GM18505 (cell line): ENCODE data around the gene RPRD1B.
A peak's percentile ranks its signal among the peaks of the same experiment; 100 is the strongest.

Experiments
- ATAC-seq: cut with Tn5 transposase; IDR thresholded peaks from one replicate; pipeline ENCODE4 v1.9.1; 2021; ENCODE audit not compliant: unreplicated experiment
- POLR2A ChIP-seq: IDR thresholded peaks from 4 replicates; pipeline ENCODE4 v1.6.1; 2011; ENCODE audit warnings: borderline replicate concordance; ENCODE audit not compliant: insufficient read depth, insufficient read length; ENCODE audit errors: extremely low read depth

The RPRD1B gene

GRCh38 chr20:38011696-38012095 is 21.9 kb upstream of the RPRD1B start:
- TF ChIP-seq POLR2A, result no peak
- no peak for ATAC-seq

GRCh38 chr20:38012332-38012731 is 21.2 kb upstream of the RPRD1B start:
- ATAC-seq, result no peak
- no peak for TF ChIP-seq POLR2A

GRCh38 chr20:38013887-38014286 is 19.7 kb upstream of the RPRD1B start:
- no peak for ATAC-seq
- TF ChIP-seq POLR2A, result no peak

- no peak for TF ChIP-seq POLR2A
- ATAC-seq, result no peak
These were observed 15.6 kb upstream of the RPRD1B start for GRCh38 chr20:38017959-38018358.

- TF ChIP-seq POLR2A, result no peak
- ATAC-seq, result no peak
These were observed 15.2 kb upstream of the RPRD1B start for GRCh38 chr20:38018385-38018784.

- no peak for ATAC-seq
- no peak for TF ChIP-seq POLR2A
These were observed 12.3 kb upstream of the RPRD1B start for GRCh38 chr20:38021087-38021772.

GRCh38 chr20:38023181-38024001 is 10.2 kb upstream of the RPRD1B start:
- no peak for ATAC-seq

GRCh38 chr20:38024496-38024895 is 9.1 kb upstream of the RPRD1B start:
- no peak for ATAC-seq
- no peak for TF ChIP-seq POLR2A

More at GRCh38 chr20:38023181-38024001, 10.2 kb upstream of the RPRD1B start:
- no peak for TF ChIP-seq POLR2A

- no peak for ATAC-seq
- TF ChIP-seq POLR2A, result no peak
These were observed 4.1 kb upstream of the RPRD1B start for GRCh38 chr20:38029453-38029852.

- no peak for TF ChIP-seq POLR2A
- no peak for ATAC-seq
These were observed 1.6 kb upstream of the RPRD1B start for GRCh38 chr20:38031957-38032356.

GRCh38 chr20:38032585-38033329 is 789 bp upstream of the RPRD1B start:
- peak; percentile 45 for ATAC-seq
- no peak for TF ChIP-seq POLR2A

- no peak for TF ChIP-seq POLR2A
- ATAC-seq, result no peak
These were observed 633 bp downstream of the RPRD1B start for GRCh38 chr20:38034108-38034649.

- no peak for ATAC-seq
- no peak for TF ChIP-seq POLR2A
These were observed 1.4 kb downstream of the RPRD1B start for GRCh38 chr20:38034961-38035360.
